Motor neuron (in vitro differentiated cells): ENCODE data around the gene CEBPZ. TPM values are rescaled to one million over a fixed set of nuclear protein-coding genes. Genes with fewer than 3 reads are reported as not detected.

ENCODE experiments used
- ATAC-seq, 8 experiments: fragments of 200-7000 bp; cut with Tn5 transposase; replicated peaks in 6 of 8; 2 replicates each; pipeline ENCODE4 v1.8.0; 2021; ENCODE audit warnings: mild to moderate bottlenecking in 8 of 8, moderate library complexity in 8 of 8
- H3K27ac ChIP-seq, 2 donors: fragments of 250-450 bp; sonication (Bioruptor Pico); 2 replicates each; pipeline ENCODE4 v1.9.0; 2021; ENCODE audit warnings: antibody characterized with exemption in 2 of 2, mild to moderate bottlenecking in 2 of 2, moderate library complexity in 1 of 2
- H3K4me1 ChIP-seq, 2 donors: fragments of 250-450 bp; sonication (Bioruptor Pico); replicated peaks in 1 of 2; 2 replicates each; pipeline ENCODE4 v1.6.1; 2021; ENCODE audit warnings: antibody characterized with exemption in 2 of 2, mild to moderate bottlenecking in 2 of 2, moderate library complexity in 1 of 2
- H3K4me3 ChIP-seq, 5 donors: fragments of 250-450 bp; sonication (Bioruptor Pico); 2 replicates each; pipeline ENCODE4 v1.9.0; 2021; ENCODE audit warnings: antibody characterized with exemption in 5 of 5, mild to moderate bottlenecking in 5 of 5, moderate library complexity in 4 of 5
- WGBS, 10 experiments: fragments of 450-650 bp; shearing (Covaris generic); methylation state at CpG; one replicate each; pipeline ENCODE4 v1.0.0; 2022; 5-methylcytosine and 5-hydroxymethylcytosine counted together
- in situ Hi-C, 9 experiments: fragments of 400-800 bp; cut with MboI; loops; one replicate each; pipeline ENCODE4 v1.15.0; 2021; ENCODE audit warnings: low sequenced_read_pairs in 9 of 9, low pct_unique_long_range_greater_than_20kb in 2 of 9; ENCODE audit not compliant: unreplicated experiment in 9 of 9
- total RNA-seq, 8 experiments: library from RNA; unstranded; fragments of 300-600 nt; gene quantifications; 2 replicates each; pipeline versions ENCODE4 v1.2.3 to v1.2.4, GENCODE V29; 2022

The CEBPZ gene
- total RNA-seq, 8 experiments from 2014 or later, result 48.9 to 86.0 (median 57.9) TPM

- ATAC-seq, result peak; percentile 73 to 100 (median 92)
- 0 to 74% (median 55%) methylated on average over 1 to 6 of the region's 6 CpGs; no CpG with 5 or more reads in 4 of the 10 experiments for WGBS, 10 experiments
- Histone ChIP-seq H3K4me3 (no peak overlapping the region), H3K4me1 (no peaks in the 10 kb centered on the region), H3K27ac (no peak overlapping the region)
- in situ Hi-C loops, result no loop called here
Observed at GRCh38 chr2:37189452-37190153, 41.8 kb downstream of the CEBPZ start.

GRCh38 chr2:37188570-37188969 is 42.8 kb downstream of the CEBPZ start, which contains the start of gene SULT6B1:
Gene SULT6B1, minus strand, starts transcription at chr2:37188670. Its CDS starts 30 bp downstream, at chr2:37188640.
- Histone ChIP-seq H3K4me3 (no peak within 1 kb of the TSS), H3K27ac (no peak within 1 kb of the TSS), H3K4me1 (no peaks in the 10 kb centered on the region)
- ATAC-seq, result no peak
- WGBS, 10 experiments, result 60 to 100% (median 86%) methylated on average over 1 to 2 of the region's 2 CpGs; no CpG with 5 or more reads in 3 of the 10 experiments
- in situ Hi-C loops, result no loop called here

GRCh38 chr2:37181726-37182684 is 49.4 kb downstream of the CEBPZ start:
- in situ Hi-C loops, result no loop called here
- Histone ChIP-seq H3K27ac (no peak overlapping the region), H3K4me3 (no peak overlapping the region), H3K4me1 (no peaks in the 10 kb centered on the region)
- WGBS, 10 experiments, result 61 to 86% (median 71%) methylated on average over 5 to 16 of the region's 17 CpGs
- peak in 2 of 8 experiments; percentile 45 to 78 for ATAC-seq

GRCh38 chr2:37180640-37181039 is 50.8 kb downstream of the CEBPZ start:
- Histone ChIP-seq H3K27ac (no peak overlapping the region), H3K4me1 (no peaks in the 10 kb centered on the region), H3K4me3 (no peak overlapping the region)
- in situ Hi-C loops, result no loop called here
- WGBS, 10 experiments, result 80 to 100% (median 100%) methylated on average over 1 to 4 of the region's 5 CpGs; no CpG with 5 or more reads in 1 of the 10 experiments
- ATAC-seq, result no peak

GRCh38 chr2:37180006-37180639 is 51.3 kb downstream of the CEBPZ start:
- ATAC-seq, result no peak
- WGBS, 10 experiments, result 13 to 88% (median 60%) methylated on average over 1 to 4 of the region's 4 CpGs; no CpG with 5 or more reads in 1 of the 10 experiments
- Histone ChIP-seq H3K4me1 (no peaks in the 10 kb centered on the region), H3K27ac (no peak overlapping the region), H3K4me3 (no peak overlapping the region)
- in situ Hi-C loops, result no loop called here

- WGBS, 10 experiments, result 20 to 80% (median 80%) methylated on average over 1 of the region's 1 CpG; no CpG with 5 or more reads in 7 of the 10 experiments
- in situ Hi-C loops, result no loop called here
- no peak overlapping the region for H3K4me3 ChIP-seq
- no peak for ATAC-seq
- no peaks in the 10 kb centered on the region for H3K4me1 ChIP-seq
- no peak overlapping the region for H3K27ac ChIP-seq
Observed at GRCh38 chr2:37173741-37174140, 57.7 kb downstream of the CEBPZ start.

- H3K27ac ChIP-seq, result no peak overlapping the region
- no peaks in the 10 kb centered on the region for H3K4me1 ChIP-seq
- H3K4me3 ChIP-seq, result no peak overlapping the region
- ATAC-seq, result no peak
- in situ Hi-C loops, result no loop called here
Observed at GRCh38 chr2:37171624-37171950, 59.8 kb downstream of the CEBPZ start.

- no peak overlapping the region for H3K4me3 ChIP-seq
- WGBS, 10 experiments, result 8 to 73% (median 33%) methylated on average over 2 to 13 of the region's 17 CpGs
- no peak overlapping the region for H3K27ac ChIP-seq
- no peaks in the 10 kb centered on the region for H3K4me1 ChIP-seq
- peak in 4 of 8 experiments; percentile 66 to 93 (median 92) for ATAC-seq
- in situ Hi-C loops, result no loop called here
Observed at GRCh38 chr2:37168217-37168981, 63.0 kb downstream of the CEBPZ start.

- Histone ChIP-seq H3K27ac (no peak overlapping the region), H3K4me1 (no peaks in the 10 kb centered on the region), H3K4me3 (no peak overlapping the region)
- 63 to 100% (median 90%) methylated on average over 1 to 3 of the region's 3 CpGs for WGBS, 10 experiments
- peak in 2 of 8 experiments; percentile 57 to 63 for ATAC-seq
- in situ Hi-C loops, result no loop called here
Observed at GRCh38 chr2:37167636-37168180, 63.7 kb downstream of the CEBPZ start.

GRCh38 chr2:37164757-37165156 is 66.6 kb downstream of the CEBPZ start:
- WGBS, 10 experiments, result 0 to 100% (median 60%) methylated on average over 1 of the region's 1 CpG; no CpG with 5 or more reads in 1 of the 10 experiments
- no peak overlapping the region for H3K4me3 ChIP-seq
- in situ Hi-C loops, result no loop called here
- ATAC-seq, result no peak
- no peaks in the 10 kb centered on the region for H3K4me1 ChIP-seq
- H3K27ac ChIP-seq, result no peak overlapping the region

- peak; percentile 78 to 96 (median 88) for ATAC-seq
- Histone ChIP-seq H3K4me3 (peak within 1 kb of the TSS; percentile 60 to 65 (median 62)), H3K27ac (peak within 1 kb of the TSS in 1 of 2 donors; percentile 61), H3K4me1 (peaks cover 6 to 14% of the 10 kb centered on the region in 2 donors)
- in situ Hi-C loops, result no loop called here
- 80 to 100% (median 86%) methylated on average over 1 to 5 of the region's 55 CpGs; no CpG with 5 or more reads in 6 of the 10 experiments for WGBS, 10 experiments
Observed at GRCh38 chr2:37156857-37157714, 74.3 kb downstream of the CEBPZ start, which contains the start of gene EIF2AK2. Gene EIF2AK2, minus strand, starts transcription at chr2:37156980. Its CDS starts 9,174 bp downstream, at chr2:37147806.
